Neural progenitor cell (in vitro differentiated cells): ENCODE measurements around the gene SCLT1.

Experiments used
- CTCF ChIP-seq: fragments of 200-600 bp; sonication (generic); IDR thresholded peaks from 2 replicates; pipeline ENCODE4 v1.5.1; 2017; ENCODE audit warnings: antibody characterized with exemption, mild to moderate bottlenecking
- EZH2phosphoT487 ChIP-seq: fragments of 200-600 bp; sonication (generic); IDR thresholded peaks from 2 replicates; pipeline ENCODE4 v1.6.1; 2017; ENCODE audit warnings: antibody characterized with exemption

GRCh38 chr4:129117705-129118104 lies 24.4 kb upstream of the SCLT1 start:
- no peak for TF ChIP-seq CTCF
- TF ChIP-seq EZH2phosphoT487: no peak
